GM10248 (cell line): ENCODE data around the gene PTX3.

Experiments
- CTCF ChIA-PET: fragments of 300-600 bp; sonication (Branson Sonifier 250); formaldehyde crosslinking; extraction: SDS; loops from one replicate; lab custom pipeline; 2021; ENCODE audit warnings: antibody characterized with exemption; lab: Yijun Ruan, JAX
- POLR2A ChIA-PET: fragments of 350-650 bp; sonication (Branson Sonifier 250); formaldehyde crosslinking; extraction: SDS; loops from one replicate; lab custom pipeline; 2020; ENCODE audit warnings: antibody characterized with exemption; lab: Yijun Ruan, JAX
- DNase-seq: peaks from one replicate; pipeline ENCODE4 v3.0.0; 2012; ENCODE audit errors: extremely low spot score
- CTCF ChIP-seq: IDR thresholded peaks from 2 replicates; pipeline ENCODE4 v1.5.1; 2012; ENCODE audit warnings: mild to moderate bottlenecking, low read depth; ENCODE audit errors: extremely low read depth, missing control alignments, control extremely low read depth

The PTX3 gene

GRCh38 chr3:157429708-157430107 is 6.9 kb upstream of the PTX3 start:
- CTCF ChIA-PET: no interaction called here
- TF ChIP-seq CTCF: no peak
- POLR2A ChIA-PET: no interaction called here
- DNase-seq: no peak

- POLR2A ChIA-PET: no interaction called here
- CTCF ChIA-PET: no interaction called here
- no peak for TF ChIP-seq CTCF
- no peak for DNase-seq
These were observed 1.6 kb downstream of the PTX3 start for GRCh38 chr3:157438194-157438730.

GRCh38 chr3:157441102-157441624 is 4.5 kb downstream of the PTX3 start:
- ChIA-PET POLR2A (no interaction called here), CTCF (interaction anchor here (0.9 to 1.3 kb wide), 3 partner anchors 24 to 165 kb away, joined by 3 read pairs; no protein-coding TSS in a partner anchor)

DNA sequence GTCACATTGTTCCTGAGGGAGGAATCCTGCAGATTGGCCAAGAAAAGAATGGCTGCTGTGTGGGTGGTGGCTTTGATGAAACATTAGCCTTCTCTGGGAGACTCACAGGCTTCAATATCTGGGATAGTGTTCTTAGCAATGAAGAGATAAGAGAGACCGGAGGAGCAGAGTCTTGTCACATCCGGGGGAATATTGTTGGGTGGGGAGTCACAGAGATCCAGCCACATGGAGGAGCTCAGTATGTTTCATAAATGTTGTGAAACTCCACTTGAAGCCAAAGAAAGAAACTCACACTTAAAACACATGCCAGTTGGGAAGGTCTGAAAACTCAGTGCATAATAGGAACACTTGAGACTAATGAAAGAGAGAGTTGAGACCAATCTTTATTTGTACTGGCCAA is 6.1 kb downstream of the PTX3 start:
- ChIA-PET CTCF (interaction anchor here (2.3 to 3.1 kb wide), 2 partner anchors 10 kb away, joined by 5 to 10 read pairs; no protein-coding TSS in a partner anchor), POLR2A (no interaction called here)
- no peak for TF ChIP-seq CTCF
- DNase-seq: no peak

More at GRCh38 chr3:157441102-157441624, 4.5 kb downstream of the PTX3 start:
- DNase-seq: no peak
- TF ChIP-seq CTCF: no peak

DNA sequence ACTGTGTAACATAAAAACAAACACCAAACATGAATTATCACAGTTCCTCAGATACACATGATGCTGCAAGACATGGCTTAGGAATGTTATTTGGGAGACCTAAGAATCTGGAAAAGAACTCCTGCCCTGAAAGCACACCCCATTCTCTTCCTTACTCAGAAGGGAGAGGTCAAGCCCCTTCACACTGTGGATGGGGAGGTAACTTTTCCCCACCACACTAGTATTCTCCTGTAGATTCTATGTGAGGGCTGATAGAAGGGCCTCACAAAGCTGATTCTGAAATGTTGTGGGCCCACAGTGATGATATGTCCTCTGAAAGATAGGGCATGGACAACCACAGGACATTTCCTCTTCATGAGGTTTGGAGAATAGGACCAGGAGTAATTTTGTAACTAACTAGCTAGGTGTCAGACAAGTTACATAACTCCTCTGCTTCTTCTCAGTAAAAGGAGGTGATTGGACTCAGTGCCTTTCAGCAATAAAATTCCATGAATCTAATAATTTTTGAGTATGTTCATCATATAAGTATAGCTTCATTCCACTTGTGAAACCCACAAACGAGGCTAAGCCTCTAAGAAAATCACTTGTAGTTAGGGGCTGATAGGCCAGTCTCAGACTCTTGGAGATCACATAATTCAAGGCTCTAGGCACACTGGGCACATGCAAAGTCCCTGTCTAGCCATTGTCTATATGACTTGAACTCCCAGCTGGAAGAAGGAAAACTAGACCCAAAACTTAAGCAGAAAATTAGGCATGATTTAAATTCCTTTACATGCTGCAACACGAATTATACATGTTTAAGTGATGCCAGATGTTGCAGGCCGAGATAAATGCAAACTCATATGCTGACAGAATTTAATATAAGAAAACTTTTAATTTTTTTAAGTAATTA is 7.5 kb downstream of the PTX3 start:
- no peak for DNase-seq
- POLR2A ChIA-PET: no interaction called here
- no peak for TF ChIP-seq CTCF
- CTCF ChIA-PET: interaction anchor here (0.9 to 3.1 kb wide), 7 partner anchors 9 to 23 kb away, joined by 3 to 10 read pairs (median 3); no protein-coding TSS in a partner anchor

- ChIA-PET POLR2A (no interaction called here), CTCF (interaction anchor here (1.1 to 3.1 kb wide), 6 partner anchors 8 to 24 kb away, joined by 3 to 10 read pairs (median 4); no protein-coding TSS in a partner anchor)
- TF ChIP-seq CTCF: no peak
- no peak for DNase-seq
These were observed 8.1 kb downstream of the PTX3 start for GRCh38 chr3:157444797-157445184.
